NB4 (cell line): ENCODE measurements around the gene GOPC.
A peak's percentile ranks its signal among the peaks of the same experiment; 100 is the strongest.

Experiments
- DNase-seq: peaks from one replicate; pipeline ENCODE4 v3.0.0; 2010; ENCODE audit warnings: low read depth
- H3K4me3 ChIP-seq: one replicate; pipeline ENCODE4 v1.5.1; 2011; ENCODE audit warnings: mild to moderate bottlenecking, low read depth, low read length, moderate library complexity
- MYC ChIP-seq: IDR thresholded peaks from 2 replicates; pipeline ENCODE4 v1.6.1; 2011; ENCODE audit warnings: low read depth, low read length
- POLR2A ChIP-seq: IDR thresholded peaks from 2 replicates; pipeline ENCODE4 v1.6.1; 2011; ENCODE audit warnings: mild to moderate bottlenecking; ENCODE audit not compliant: insufficient read length; ENCODE audit errors: extremely low read depth
- TF ChIP-seq, protein P1 (sequence below): IDR thresholded peaks from one replicate; pipeline ENCODE4 v1.5.1; 2012; ENCODE audit warnings: low read depth, low read length
- TF ChIP-seq, protein P2 (sequence below): IDR thresholded peaks from 2 replicates; pipeline ENCODE4 v1.6.1; 2011; ENCODE audit warnings: low read depth, low read length

The GOPC gene

DNA sequence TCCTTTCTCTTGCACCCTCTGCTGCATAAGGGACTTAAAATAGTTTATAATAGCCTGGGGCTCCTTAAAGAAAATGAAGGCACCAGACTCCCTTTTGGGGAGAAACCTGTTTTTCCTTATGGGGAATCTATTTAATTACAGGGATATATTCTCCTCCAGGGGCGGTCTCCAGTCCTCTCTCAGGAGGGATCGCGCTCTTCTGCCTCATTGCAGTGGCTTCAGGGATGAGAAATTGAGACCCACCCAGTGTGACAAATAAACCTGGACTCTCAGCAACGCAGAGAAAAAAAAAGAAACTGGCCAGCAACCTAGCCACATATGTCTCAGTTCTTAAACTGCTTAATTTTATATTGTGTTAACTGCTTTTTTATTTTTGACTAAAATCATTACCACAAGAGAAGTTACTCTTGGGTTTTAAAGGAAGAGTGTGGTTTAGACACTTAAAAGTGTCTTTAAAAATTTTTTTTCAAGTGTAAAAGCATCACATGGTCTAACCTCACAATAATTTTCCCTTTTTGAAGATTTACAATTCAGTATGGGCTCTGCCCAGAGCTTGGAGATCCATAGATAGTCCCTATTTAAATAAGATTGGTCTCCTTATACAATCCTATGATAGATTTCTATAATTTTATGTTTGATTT lies 11.7 kb upstream of the GOPC start:
- no peak overlapping the region for H3K4me3 ChIP-seq
- TF ChIP-seq, protein P1, sequence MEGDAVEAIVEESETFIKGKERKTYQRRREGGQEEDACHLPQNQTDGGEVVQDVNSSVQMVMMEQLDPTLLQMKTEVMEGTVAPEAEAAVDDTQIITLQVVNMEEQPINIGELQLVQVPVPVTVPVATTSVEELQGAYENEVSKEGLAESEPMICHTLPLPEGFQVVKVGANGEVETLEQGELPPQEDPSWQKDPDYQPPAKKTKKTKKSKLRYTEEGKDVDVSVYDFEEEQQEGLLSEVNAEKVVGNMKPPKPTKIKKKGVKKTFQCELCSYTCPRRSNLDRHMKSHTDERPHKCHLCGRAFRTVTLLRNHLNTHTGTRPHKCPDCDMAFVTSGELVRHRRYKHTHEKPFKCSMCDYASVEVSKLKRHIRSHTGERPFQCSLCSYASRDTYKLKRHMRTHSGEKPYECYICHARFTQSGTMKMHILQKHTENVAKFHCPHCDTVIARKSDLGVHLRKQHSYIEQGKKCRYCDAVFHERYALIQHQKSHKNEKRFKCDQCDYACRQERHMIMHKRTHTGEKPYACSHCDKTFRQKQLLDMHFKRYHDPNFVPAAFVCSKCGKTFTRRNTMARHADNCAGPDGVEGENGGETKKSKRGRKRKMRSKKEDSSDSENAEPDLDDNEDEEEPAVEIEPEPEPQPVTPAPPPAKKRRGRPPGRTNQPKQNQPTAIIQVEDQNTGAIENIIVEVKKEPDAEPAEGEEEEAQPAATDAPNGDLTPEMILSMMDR, result no peak
- no peak for TF ChIP-seq POLR2A
- no peak for TF ChIP-seq MYC
- TF ChIP-seq, protein P2, sequence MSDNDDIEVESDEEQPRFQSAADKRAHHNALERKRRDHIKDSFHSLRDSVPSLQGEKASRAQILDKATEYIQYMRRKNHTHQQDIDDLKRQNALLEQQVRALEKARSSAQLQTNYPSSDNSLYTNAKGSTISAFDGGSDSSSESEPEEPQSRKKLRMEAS, result no peak
- no peak for DNase-seq

DNA sequence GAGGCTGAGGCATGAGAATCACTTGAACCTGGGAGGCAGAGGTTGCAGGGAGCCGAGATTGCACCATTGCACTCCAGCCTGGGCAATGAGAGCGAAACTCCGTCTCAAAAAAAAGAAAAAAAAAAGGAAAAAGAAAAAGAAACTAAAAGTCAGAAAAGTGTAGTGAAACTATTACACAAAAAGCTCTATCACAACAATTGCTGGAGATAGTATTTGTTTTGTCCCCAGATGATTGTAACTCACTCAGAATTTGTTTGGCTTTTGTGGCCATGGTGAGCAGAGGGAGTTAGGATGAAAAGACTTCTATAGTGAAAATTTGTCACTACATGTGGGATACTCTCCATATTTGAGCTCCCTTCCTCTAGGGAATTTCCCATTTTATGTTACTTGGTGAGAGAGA lies 5.2 kb upstream of the GOPC start:
- TF ChIP-seq POLR2A (no peak), MYC (no peak)
- TF ChIP-seq, protein P2, result no peak
- TF ChIP-seq, protein P1, result no peak
- DNase-seq, result no peak
- no peak overlapping the region for H3K4me3 ChIP-seq

DNA sequence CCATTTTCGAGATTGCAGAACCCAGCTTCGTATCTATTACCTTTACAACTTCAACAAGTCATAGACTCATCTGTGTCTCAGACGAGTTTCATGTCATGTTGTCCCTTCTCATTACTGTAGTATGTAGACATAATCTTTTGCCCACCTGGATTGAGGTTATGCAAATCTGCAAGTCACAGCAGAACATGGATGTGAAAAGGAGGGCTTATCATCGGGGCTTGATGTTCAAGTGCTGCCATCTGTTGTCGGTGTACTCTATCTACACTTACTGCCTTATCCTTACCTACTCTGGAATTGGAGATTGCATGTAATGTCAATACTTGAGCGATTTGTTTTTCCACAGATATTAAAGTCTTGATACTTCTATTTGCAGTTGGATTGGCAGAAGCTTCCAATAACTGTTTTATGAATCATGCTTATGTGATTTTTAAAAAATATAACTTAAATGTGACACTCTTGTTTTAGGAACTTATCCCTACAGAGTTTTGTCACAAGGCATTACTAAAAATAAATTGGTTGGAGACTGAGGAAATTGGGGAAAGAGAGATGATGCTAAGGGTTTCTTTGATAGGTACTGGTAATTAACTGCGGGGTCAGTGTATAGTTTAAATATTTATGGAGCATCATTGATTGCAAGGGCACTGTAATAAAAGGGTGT lies 3.0 kb upstream of the GOPC start:
- TF ChIP-seq, protein P1, result peak; percentile 73
- no peak for TF ChIP-seq POLR2A
- H3K4me3 ChIP-seq, result no peak overlapping the region
- DNase-seq, result peak; percentile 84

DNA sequence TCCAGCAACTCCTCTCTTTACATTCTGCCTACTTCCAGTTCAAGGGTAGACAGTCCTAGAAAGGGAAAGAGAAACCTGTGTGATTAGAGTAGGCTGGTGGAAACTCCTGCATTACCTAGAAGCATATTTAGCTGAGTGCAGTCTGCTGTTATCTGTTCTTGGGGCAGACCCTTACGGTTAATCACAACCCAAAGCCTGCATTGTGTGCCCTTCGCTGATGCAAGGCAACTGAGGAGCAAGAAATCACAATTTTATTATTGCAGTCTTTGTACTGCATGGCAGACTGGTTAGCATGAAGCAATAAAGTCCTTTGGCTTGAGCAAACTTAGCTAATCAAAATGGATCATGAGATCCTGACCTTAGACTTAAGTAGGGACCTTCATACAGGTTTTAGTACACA lies 1.5 kb upstream of the GOPC start:
- no peak overlapping the region for H3K4me3 ChIP-seq
- TF ChIP-seq, protein P1, result no peak
- no peak for TF ChIP-seq MYC
- TF ChIP-seq, protein P2, result no peak
- no peak for TF ChIP-seq POLR2A
- no peak for DNase-seq

DNA sequence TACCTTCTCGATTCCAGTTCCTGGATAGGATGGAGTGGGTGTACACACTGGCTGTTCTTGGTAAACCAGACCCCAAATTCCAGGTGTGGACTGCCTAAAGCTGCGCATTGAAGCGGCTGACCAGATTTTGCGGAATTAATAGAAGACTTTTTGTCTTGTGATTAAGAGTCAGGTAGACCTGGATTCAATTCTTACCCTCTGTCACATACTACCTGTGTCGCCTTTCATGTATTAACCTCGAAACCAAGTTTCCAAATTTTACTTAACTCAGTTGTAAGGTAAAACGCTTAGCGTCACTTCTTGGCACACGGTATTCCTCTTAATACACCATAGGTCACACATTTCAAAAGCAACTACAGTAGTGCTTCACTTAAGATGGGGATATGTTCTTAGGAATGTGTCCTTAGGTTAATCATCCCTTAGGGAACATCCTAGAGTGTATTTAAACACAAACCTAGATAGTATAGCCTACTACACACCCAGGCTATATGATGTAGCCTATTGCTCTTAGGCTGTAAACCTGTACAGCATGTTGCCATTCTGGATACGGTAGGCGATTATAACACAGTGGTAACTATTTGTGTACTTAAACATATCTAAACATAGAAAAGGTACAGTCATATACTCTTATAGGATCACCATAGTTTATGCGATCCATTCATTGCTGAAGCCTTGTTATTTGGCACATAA lies 733 bp upstream of the GOPC start:
- TF ChIP-seq POLR2A, result no peak
- TF ChIP-seq MYC, result no peak
- TF ChIP-seq, protein P2, result no peak; the same call in 1 of the 2 replicates
- TF ChIP-seq, protein P1, result no peak
- DNase-seq, result no peak
- H3K4me3 ChIP-seq, result peak overlapping the region; percentile 96
